HG03097 (cell line): Measurements from ENCODE around the gene RASSF4.

ENCODE experiments used
- ATAC-seq: cut with Tn5 transposase; IDR thresholded peaks from one replicate; pipeline ENCODE4 v1.9.1; 2021; ENCODE audit not compliant: unreplicated experiment, low FRiP score

The RASSF4 gene

DNA sequence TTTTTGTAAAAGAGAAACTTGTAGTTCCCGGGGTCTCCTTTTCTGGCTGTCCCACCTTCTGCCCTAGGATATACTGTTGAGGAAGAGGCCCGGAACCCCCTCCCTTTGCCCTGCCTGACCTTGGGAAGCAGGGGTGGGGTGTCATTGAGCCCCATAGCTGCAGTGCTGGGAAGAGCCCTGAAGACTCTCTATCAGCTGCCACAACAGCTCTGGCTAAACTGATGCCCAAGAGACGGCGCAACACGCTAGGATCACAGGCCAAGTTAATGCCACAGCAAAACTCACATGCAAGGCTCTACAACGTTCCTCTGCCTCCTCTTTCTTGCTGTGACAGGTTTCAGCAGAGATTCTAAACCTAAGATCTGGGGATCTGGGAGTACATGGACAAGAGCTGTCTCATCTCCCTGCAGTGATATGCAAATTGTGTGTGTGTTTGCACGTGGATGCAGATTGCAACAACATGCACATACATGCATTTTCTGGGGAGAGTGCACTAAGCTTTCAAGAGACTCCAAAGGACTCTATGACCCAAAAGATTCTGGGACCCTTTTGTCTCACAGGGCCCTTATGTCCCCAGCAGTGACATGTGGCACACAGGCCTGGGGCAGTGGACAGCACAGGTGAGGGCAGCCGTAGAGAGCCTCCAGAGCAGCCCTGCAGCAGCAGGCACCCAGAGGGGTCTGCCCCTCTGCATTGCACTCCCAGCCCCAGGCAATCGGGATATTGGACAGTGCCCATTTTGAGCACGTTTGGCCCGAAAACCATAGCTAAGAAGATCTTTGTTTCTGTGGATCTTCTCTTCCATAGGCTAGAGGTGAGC is 2.5 kb downstream of the RASSF4 start:
- no peak for ATAC-seq

DNA sequence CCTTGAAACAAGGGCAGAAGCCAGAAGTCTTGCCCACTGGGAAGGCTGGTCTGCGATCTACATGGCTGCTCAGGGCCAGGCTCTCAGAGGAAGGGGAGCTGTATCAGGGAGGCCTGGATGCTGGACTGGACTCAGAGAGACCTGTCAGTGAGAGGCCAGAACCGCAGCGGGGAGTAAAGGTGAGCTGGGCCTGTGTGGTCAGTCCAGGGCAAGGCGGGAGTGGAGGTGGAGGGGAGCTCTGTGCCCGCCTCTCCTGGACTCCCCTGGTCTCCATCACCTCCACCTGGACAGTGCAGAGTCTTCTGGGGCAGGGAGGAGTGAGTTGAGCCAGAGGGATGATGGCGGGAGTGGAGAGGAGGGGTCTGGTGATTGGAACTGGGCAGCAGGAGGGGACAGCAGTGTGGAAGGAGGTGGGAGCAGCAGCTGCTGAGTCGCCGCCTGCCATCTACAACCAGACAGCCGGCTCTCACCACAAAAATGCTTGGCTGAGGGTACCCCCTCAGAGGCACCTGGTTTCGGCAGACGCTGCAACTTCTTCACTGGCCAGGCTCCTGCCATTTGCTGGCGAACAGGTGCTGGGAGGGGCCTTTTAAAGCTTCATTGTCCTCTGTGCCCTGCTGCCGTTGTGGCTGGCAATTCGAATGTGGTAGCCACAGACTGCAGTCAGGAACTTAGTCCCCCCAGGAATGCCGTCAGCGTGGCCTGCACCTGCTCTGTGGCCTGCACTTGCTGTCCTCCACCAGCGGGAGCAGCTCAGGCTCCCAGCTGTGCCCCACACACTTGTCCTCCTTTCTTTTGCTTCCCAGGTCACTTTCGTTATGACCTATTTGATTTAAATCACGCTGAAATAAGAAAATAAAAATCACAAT is 3.5 kb downstream of the RASSF4 start:
- no peak for ATAC-seq

DNA sequence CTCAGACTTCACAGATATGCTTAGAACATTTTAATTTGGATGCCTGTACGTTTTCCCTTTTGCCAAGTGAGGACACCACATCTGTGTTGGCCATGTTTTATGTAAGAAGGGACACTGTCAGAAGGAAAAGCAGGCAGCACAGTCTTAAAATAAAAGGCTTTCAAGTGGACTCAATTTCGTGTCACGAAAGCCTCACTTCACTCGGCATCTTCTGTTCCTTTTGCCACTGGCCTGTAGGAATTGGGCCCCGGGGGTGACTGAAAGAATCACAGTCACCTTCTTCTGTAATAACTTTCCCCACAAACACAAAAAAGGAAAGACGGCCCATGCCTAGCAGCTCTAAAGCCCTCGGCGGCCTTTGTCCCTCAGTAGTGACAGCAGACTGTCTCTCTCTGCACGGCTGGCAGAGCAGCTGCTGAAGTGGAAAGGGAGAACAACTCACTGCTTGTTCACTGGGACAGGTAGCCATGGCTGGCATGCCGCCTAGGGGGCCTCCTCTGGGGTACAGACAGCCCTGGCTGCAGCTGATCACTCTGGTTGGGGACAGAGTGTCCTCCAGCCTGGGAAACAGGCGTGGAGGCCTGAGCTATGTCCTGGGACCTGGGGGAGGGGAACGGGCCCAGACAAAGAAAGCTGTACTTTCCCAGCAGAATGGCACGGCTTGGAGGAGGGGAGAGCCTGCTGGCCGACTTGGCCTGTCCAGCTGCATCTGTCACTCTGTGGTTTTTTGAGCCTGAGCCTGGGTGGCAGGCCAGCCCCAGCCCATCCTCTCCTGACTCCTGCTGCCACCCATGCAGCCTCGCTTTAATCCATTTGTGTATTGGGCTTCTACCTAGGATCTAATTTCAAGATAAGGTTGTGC is 4.4 kb downstream of the RASSF4 start:
- ATAC-seq: no peak

DNA sequence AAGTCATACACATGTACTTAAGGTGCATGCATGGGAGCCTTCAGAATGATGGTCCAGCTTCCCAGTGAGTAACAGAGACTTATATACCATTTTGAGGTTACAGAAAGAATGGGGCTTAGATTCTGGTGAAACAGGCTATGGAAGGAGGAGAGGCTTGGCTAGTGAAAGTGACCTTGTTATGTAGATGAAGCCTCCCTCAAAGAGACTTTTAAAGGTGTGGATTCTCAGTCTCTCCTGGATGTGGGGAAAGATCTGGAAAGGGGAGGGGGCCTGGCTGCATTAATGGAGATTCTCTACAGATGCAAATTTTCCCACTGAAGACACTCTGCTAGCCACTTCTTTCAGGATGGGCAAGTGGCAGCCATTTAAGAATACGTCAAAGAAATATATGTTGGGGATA is 5.5 kb downstream of the RASSF4 start:
- ATAC-seq: no peak

DNA sequence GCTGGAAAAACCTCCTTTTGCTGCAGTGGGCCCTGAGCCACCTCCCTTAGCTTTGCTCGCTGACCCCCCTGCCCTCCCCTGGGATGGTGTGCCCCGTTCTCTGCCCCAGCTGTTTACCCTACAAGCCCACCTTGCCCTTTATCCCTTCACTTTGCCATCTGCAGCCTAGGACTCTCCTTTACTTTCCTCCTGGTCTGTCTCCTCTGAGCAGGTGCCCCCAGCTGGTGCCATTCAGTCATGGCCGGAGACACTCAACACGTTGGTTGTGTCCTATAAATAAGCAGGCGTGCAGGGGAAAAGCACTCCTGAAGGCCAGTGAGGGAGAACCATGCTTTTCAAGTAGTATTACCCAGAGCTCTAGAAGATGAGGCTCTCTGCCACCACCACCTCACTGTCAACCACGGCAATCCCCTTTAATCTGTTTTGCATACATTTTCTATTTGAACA is 6.1 kb downstream of the RASSF4 start:
- ATAC-seq: no peak

DNA sequence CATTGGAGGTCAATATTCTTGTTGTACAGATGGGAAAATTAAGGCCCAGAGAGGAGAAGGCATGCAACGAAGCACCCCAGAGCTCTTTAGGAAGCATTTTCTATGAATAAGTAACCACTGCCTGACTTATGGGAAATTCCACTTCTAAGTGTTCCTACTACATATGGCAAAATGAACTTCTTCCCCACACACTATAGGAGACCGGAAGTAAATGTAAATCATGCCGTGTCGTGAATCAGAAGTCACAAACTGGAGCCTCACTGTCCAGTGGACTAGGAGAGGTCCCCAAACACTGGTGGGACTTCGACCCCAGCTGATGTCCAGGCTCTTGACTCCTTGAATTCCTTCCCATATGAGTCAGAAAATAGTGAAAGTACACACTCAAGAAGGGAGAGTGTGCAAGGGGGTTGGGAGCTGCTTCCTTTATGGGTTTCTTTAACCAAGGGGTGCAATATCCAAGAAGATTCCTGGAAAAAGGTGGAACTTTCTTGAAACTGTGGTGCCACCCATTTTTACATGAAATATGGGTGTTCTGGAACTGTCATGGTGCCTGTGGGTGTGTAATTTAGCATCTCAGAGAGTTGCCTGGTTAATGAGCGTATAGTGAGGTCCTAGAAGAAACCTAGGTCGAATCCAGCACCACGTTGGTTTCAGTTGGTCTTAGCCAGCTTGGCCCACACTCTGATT is 6.7 kb downstream of the RASSF4 start:
- no peak for ATAC-seq

DNA sequence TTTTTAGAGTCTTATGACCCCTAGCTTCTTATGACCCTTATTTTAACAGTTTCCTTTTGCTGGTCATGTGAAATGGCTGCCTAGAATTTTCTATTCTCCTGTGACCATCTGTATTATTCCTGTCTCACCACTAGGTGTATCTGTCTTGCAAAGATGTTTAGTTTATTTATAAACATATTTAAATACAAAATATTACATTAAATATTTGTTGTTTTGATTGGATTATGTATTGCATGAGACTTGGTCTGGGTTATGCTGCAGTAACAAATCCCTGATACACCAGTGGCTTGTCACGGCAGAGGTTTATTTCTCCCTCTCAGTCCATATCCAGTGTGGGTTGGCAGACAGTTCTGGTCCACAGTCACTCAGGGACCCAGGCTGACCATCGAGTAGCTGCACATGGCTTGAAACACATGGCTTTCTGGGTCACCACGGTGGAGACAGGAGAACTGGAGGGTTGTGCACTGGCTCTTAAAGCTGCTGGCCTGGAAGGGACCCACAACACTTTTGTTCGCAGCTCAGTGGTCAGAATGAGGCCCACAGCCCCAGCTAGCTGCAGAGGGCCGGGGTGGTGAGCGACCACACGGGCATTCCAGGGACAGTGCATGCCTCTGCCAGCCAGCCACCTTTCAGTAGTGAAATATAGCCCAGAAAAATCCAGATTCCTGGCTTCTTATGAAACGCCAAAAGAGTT is 7.4 kb downstream of the RASSF4 start:
- ATAC-seq: no peak

DNA sequence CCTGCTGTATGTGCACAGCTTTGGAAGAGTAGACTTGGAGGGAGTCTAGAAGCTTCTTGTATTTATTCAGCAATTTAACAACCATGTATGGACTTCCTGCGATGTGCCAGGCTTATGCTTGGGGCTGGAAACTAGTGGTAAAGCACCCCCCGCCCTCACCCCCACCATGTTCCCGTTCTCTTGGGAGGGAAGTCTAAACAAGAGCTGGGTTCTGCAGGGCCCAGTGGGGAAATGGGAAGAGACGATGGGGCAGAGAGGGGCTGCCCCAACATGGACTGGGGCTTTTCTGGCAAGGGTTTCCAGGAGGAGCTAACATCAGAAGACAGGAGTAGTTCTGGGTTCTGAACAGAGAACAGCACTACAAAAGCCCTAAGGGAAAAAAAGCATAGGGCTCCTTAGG is 8.0 kb downstream of the RASSF4 start:
- ATAC-seq: no peak

DNA sequence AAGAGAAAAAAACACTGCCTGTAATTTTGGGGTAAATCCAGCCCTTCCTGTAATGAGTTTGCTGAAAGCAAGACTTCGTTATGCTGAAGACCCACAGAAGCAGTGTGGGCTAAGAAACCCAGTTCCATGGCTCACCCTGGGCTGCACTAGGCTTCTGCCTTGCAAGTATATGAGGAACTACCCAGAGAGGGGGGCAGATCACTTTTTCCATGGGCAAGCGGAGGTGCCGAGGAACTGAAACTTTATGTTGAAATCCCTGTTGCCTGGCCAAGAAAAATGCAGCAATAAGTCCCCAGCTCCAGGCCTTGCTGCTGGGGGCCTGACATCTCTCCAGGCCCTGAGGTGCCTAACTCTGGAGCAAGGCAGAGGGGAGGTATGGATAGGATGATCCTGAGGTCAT is 8.5 kb downstream of the RASSF4 start:
- ATAC-seq: no peak

DNA sequence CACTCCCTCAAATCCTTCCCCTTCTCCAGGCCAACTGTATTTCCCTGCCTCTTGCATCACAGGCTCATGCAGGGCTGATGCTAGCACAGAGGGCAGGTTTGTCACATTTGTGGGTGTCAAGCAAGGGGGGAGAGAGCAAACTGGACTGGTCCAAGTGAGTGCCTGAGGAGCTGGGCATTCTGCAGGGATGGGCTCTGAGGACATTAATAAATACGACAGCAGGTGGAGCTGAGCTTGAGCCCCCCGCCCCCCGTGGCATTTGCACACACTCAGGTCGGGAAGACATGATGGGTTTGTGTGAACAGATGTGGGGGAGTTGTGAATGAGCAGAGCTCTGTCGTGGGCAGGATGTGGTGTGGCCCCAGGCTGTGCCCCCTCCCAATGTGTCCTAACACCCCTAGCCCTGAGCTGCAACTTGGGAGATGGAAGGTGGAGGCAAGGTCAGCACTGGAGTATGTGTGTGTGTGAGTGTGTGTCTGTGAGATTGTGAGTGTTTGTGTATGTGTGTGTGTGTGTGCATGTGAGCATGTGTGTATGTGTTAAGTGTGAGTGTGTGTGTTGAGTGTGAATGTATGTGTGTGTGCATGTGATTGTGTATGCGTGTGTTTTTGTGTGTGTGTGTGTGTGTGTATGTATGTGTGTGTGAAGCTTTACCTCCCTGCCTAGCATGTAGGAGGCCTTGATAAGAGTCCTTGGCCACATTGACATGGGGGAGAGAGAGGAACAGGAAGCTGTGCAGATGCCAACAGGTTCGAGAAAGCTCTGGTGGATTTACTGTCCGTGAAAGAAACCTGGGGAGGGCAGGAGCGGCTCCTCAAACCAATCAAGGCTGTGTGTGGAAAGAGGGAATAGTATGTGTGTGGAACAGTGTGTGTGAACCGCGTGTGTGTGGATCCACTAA is 9.1 kb downstream of the RASSF4 start:
- ATAC-seq: no peak

DNA sequence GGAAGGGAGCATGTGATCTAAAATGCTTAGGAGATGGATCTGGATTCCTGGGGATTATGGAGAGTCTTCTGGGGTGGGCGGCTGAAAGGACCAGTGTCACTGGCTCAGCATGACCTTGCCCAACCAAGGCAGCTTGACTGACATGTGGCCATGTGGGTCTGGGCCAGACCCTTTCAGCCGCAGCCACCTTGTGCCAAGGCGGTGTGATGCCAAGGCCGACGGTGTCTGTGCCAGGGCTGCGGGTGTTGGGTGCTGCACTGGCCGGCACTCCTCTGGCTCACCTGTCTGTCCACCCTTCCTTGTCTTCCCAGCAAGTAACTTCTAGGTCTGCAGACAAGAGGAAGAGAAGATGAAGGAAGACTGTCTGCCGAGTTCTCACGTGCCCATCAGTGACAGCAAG is 10.3 kb downstream of the RASSF4 start:
- no peak for ATAC-seq

DNA sequence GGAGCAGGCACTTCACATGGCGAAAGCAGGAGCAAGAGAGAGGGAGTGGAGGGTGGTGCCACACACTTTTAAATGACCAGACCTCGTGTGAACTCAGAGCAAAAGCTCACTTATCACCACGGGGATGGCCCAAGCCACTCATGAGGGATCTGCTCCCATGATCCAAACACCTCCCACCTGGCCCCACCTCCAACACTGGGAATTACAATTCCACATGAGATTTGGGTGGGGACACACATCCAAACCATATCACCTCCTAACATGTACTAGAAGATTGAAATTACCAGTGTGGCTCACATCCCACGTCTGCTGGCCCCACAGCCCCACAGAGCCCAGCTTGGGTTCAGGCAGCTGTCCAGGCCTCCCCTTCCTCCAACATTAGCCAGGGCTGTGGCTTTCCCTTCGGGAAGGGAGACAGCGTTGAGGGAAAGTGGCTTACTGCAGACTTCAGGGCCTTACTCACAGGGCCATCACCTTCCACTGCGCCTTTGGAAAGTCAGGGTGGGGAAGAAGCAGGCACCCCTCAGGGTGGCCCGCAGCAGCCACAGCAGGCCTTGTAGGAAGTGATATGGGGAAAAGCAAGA is 11.3 kb downstream of the RASSF4 start:
- ATAC-seq: no peak

DNA sequence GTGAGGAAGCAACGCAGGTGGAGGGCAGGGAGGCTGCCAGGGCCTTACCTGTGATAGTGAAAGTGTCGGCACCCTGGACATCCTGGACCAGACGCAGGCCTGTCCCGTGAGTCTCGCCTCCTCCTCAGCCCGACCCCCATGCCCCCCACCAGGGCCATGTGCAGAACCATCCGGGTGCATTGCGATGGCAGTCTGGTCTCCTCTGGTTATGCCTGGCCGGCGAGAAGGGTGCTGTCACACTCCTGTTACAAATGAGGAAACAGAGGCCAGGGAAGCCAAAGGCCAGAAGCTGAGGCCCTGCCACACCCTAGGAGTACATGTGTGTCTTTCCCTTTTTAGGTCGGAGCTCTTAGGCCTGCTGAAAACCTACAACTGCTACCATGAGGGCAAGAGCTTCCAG is 11.8 kb downstream of the RASSF4 start:
- no peak for ATAC-seq

DNA sequence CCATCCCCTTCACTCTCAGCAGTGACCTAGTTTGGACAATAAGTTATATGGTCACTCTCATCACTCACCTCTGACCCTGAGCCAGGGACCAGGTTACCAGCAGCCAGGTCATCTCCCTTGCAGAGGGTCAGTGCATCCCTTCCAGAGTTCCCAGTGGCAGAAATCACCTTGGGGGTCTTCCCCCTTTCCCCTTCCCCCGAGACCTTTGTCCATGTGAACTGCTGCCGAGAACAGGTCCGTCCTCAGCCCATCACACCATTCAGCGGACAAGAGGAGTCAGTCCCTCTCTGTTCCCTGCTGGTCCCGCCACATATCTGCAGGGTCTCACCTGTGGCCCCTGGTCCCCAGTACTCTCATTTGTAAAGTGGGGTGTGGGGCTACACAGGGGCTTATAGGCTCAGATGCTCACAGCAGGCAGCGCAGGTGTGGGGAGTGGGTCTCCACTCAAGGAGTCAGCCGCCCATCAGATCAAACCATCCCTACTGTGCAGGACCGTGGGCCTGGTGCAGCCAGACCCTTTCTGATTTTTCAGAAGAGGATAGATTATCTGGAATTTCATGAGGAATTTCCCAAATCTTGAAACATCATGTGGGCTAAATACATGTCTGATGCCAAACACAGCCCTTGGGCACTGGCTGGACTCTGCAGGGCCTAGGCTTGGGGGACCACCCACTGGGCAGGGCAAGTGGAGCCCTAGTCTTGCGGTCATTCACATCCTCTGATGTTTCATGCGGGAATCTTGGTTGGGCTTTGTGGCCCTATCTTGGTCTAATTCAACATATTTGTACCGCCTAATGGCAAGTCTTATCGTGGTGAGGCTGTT is 12.5 kb downstream of the RASSF4 start:
- ATAC-seq: no peak

DNA sequence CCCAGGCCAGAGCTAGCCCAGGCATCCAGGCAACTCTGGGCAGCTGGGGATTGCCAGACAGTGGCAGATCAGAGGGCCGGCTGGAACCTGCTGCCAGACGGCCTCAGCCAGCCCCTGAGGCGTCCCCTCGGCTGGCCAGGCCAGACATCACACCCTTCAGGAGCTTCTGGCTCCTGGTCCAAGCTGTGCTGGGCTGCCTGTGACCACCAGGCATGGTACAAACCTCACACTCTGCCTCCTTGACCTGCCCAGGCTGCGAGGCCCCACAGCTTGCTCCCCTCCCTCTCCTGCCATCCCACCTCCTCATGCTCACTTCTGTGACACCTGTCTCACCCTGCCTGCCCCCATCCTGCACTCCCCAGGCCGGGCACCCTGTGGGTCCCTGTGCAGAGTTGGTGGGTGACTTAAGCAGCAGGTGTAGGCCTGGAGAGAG is 13.3 kb downstream of the RASSF4 start:
- ATAC-seq: no peak

DNA sequence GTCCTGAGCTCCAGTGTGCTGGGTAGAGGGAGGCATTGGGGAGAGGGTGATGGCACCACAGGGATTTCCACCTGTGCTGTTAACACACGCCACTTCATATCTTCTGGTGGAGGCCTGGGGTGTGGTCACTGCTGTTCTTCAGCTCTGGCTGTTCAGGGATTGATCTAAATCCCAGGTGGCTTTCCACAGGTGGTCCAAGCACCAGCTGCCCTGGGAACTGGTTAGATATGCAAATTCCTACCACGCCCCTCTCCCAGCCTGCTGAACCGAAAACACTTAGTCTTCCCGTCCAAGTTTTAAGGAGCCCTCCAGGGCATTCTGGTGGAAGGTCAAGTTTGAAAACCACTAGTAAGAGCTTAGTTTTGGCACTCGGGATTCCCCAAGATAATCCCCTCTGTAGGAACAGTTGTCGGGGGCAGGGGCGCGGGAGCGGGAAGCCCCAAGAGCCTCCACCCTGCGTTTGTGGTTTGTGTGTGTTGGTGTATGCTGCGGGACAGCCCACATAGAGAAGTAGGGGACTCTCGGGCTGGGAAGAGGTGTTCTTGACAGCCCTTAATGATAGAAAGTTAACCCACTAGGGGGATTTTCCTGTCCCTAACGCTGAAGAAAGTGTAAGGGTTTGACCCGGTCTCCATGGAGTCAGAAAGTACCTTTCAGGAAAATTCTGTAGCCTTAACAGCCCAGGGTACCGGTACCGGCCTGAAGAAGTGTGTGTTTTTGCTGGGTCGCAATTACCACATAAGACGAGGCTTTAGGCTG is 13.9 kb downstream of the RASSF4 start:
- ATAC-seq: no peak
